Activated CD8-positive, alpha-beta T cell treated with anti-CD3 and anti-CD28 coated beads for 36 hours (primary cell): ENCODE data around the gene RDX. TPM values are rescaled to one million over a fixed set of nuclear protein-coding genes. Genes with fewer than 3 reads are reported as not detected.

Experiments
- ATAC-seq: fragments of 200-7000 bp; cut with Tn5 transposase; one replicate; pipeline ENCODE4 v1.10.0; 2021; ENCODE audit warnings: mild to moderate bottlenecking, moderate library complexity
- CTCF ChIA-PET: fragments of 350-600 bp; sonication (Branson Sonifier 250); formaldehyde crosslinking; loops from one replicate; lab custom pipeline; 2021; ENCODE audit warnings: antibody characterized with exemption; lab: Charles Lee
- POLR2A ChIA-PET: fragments of 350-600 bp; sonication (Branson Sonifier 250); formaldehyde crosslinking; loops from one replicate; lab custom pipeline; 2021; ENCODE audit warnings: antibody characterized with exemption; lab: Charles Lee
- DNase-seq: peaks from one replicate; pipeline ENCODE4 v3.0.0-alpha.2; 2020
- H3K27ac Mint-ChIP-seq: one replicate; pipeline ENCODE4 v1.8.0; 2021; ENCODE audit warnings: mild to moderate bottlenecking, mixed read lengths
- H3K27me3 Mint-ChIP-seq: one replicate; pipeline ENCODE4 v1.8.0; 2021; ENCODE audit warnings: mixed read lengths
- H3K36me3 Mint-ChIP-seq: one replicate; pipeline ENCODE4 v1.8.0; 2021; ENCODE audit warnings: low read depth, mixed read lengths
- H3K4me1 Mint-ChIP-seq: one replicate; pipeline ENCODE4 v1.8.0; 2021; ENCODE audit warnings: low read depth, mixed read lengths
- H3K4me3 Mint-ChIP-seq: one replicate; pipeline ENCODE4 v1.8.0; 2021; ENCODE audit warnings: mild to moderate bottlenecking, moderate library complexity, mixed read lengths
- H3K9me3 Mint-ChIP-seq: one replicate; pipeline ENCODE4 v1.8.0; 2021; ENCODE audit warnings: mixed read lengths
- intact Hi-C: fragments of 100-400 bp; cut with micrococcal nuclease; formaldehyde crosslinking; loops from one replicate; pipeline ENCODE4 v1.10.0; 2022
- total RNA-seq, 2 experiments: library from RNA; stranded (reverse); gene quantifications; one replicate each; pipeline ENCODE4 v1.2.3, GENCODE V29; 2021
- TF ChIP-seq, protein P1 (sequence below): fragments of 200-600 bp; IDR thresholded peaks from one replicate; pipeline ENCODE4 v1.8.0; 2022; ENCODE audit warnings: antibody characterized with exemption, mild to moderate bottlenecking

Gene RDX
- total RNA-seq, 2 experiments from 2014 or later = 37.8 to 41.2 TPM

DNA sequence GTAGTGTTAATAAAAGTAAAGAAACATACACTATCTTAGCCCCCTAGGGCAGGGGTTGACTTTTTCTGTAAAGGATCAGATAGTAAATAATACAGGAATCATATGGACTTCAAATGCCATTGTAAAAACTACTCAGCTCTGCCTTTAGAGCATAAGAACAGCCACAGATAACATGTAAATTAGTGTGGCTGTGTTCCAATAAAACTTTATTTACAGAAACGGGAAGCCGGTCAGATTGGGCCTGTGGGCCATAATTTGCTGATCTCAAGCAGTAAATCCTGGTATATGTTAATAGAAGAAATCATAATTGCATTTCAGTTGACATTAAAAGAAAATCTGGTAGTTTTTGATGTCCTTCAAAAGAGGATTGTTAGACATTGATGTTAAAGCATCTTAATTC is 126.7 kb downstream of the RDX start:
- TF ChIP-seq, protein P1, sequence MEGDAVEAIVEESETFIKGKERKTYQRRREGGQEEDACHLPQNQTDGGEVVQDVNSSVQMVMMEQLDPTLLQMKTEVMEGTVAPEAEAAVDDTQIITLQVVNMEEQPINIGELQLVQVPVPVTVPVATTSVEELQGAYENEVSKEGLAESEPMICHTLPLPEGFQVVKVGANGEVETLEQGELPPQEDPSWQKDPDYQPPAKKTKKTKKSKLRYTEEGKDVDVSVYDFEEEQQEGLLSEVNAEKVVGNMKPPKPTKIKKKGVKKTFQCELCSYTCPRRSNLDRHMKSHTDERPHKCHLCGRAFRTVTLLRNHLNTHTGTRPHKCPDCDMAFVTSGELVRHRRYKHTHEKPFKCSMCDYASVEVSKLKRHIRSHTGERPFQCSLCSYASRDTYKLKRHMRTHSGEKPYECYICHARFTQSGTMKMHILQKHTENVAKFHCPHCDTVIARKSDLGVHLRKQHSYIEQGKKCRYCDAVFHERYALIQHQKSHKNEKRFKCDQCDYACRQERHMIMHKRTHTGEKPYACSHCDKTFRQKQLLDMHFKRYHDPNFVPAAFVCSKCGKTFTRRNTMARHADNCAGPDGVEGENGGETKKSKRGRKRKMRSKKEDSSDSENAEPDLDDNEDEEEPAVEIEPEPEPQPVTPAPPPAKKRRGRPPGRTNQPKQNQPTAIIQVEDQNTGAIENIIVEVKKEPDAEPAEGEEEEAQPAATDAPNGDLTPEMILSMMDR = no peak
- no peaks in the 10 kb centered on the region for H3K36me3 Mint-ChIP-seq

DNA sequence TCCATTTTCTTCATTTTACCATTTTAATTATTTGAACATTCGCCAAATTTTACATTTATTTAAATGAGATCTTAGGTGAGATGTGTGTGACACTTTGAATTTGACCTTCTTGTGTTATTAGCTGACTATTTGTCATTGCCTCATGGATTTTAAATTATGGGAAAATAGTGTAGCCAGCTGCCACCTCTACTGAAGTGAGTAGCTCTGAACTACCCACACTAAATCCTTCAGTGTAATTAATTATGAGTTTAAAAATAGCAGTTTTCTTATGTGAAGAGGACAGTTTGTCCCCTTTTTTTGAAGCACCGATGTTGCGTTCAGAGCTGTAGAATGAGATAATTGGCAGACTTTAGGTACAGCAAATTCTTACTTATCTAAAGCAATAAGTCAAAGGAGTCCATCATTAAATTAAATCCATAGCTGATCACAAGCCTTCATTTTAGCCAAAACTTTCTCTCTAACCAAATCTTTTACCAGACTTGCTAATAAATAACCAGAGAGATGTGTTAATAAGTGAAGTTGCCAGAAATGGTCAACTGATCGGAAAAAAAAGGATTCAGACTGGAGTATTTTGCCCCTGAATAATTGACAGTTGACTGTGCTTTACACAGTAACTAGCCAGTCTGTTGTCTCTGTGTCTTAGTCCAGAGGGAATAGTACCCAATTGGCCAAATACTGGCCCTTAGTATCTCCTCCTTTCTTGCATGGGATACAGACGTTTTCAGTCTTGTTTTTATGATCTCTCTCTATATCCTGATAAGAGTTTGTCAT is 128.2 kb downstream of the RDX start:
- no peak for ATAC-seq
- DNase-seq = no peak
- no peak overlapping the region for H3K4me3 Mint-ChIP-seq
- intact Hi-C loops = no loop called here
- ChIA-PET CTCF (no interaction called here), POLR2A (no interaction called here)
- no peaks in the 10 kb centered on the region for H3K36me3 Mint-ChIP-seq
- TF ChIP-seq, protein P1 = no peak
- no peaks in the 10 kb centered on the region for H3K9me3 Mint-ChIP-seq
- no peaks in the 10 kb centered on the region for H3K4me1 Mint-ChIP-seq
- H3K27ac Mint-ChIP-seq = no peak overlapping the region
- H3K27me3 Mint-ChIP-seq = peaks cover 13% of the 10 kb centered on the region

More for the DNA sequence above, 126.7 kb downstream of the RDX start:
- Mint-ChIP-seq H3K4me1 (peaks cover 5% of the 10 kb centered on the region), H3K27me3 (peaks cover 14% of the 10 kb centered on the region), H3K4me3 (no peak overlapping the region), H3K27ac (no peak overlapping the region), H3K9me3 (no peaks in the 10 kb centered on the region)
- POLR2A ChIA-PET = no interaction called here
- DNase-seq = no peak
- intact Hi-C loops = loop anchor here (5.0 kb wide), 1 partner anchor 217 kb away; no protein-coding TSS in a partner anchor
- CTCF ChIA-PET = no interaction called here
- ATAC-seq = no peak

DNA sequence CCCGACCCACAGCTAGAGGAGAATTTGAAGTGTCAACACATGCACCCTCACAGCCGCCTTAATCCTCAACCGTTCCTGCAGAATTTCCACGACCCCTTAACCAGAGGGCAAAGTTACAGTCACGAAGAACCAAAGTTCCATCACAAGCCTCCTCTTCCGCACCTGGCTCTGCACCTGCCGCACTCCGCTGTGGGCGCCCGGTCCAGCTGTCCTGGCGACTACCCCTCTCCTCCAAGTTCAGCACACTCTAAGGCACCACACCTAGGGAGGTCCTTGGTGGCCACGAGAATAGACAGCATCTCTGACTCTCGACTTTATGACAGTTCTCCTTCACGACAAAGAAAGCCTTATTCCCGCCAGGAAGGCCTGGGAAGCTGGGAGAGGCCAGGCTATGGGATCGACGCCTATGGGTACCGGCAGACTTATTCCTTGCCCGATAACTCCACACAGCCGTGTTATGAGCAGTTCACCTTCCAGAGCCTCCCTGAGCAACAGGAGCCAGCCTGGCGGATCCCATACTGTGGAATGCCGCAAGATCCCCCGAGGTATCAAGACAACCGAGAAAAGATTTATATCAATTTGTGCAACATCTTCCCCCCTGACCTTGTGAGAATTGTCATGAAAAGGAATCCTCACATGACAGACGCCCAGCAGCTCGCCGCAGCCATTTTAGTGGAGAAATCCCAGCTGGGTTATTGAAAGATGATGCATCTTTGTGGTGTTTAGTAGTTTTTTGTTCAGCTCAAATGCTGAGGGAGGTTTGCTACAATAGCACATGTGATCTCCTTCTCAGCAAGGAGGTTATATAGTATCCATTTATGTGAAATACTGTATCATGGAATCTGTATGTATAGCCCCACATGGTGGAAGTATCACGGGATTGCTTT is 131.1 kb downstream of the RDX start:
- ATAC-seq = no peak
- TF ChIP-seq, protein P1 = no peak
- Mint-ChIP-seq H3K27ac (no peak overlapping the region), H3K9me3 (no peaks in the 10 kb centered on the region), H3K4me1 (no peaks in the 10 kb centered on the region), H3K36me3 (no peaks in the 10 kb centered on the region), H3K4me3 (no peak overlapping the region), H3K27me3 (no peaks in the 10 kb centered on the region)
- intact Hi-C loops = no loop called here
- no peak for DNase-seq
- CTCF ChIA-PET = interaction anchor here (1.6 to 1.9 kb wide), 2 partner anchors 9 to 15 kb away, joined by 4 to 13 read pairs; no protein-coding TSS in a partner anchor
- POLR2A ChIA-PET = no interaction called here

DNA sequence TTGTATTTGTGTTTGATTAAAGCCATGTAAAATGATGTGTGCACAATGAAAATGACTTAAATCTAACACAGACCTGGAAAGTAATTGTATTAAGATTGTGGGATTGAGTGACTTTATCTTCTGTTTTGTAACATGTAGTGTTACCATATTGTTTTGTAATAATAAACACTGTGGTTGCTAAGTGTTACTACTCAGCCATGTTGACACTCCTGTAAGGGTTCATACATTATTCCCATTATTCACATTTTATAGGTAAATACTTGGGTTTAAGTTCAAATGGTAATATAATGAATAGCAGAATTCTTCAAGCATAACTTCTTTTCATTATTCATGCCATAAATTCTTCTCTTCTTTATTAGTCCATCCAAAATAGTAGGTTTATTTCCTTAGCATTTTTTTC is 134.2 kb downstream of the RDX start:
- Mint-ChIP-seq H3K4me1 (no peaks in the 10 kb centered on the region), H3K27ac (no peak overlapping the region), H3K27me3 (no peaks in the 10 kb centered on the region), H3K36me3 (no peaks in the 10 kb centered on the region), H3K4me3 (no peak overlapping the region), H3K9me3 (no peaks in the 10 kb centered on the region)
- intact Hi-C loops = no loop called here
- ChIA-PET POLR2A (no interaction called here), CTCF (interaction anchor here (1.4 kb wide), 1 partner anchor 10 kb away, joined by 3 read pairs; no protein-coding TSS in a partner anchor)
- ATAC-seq (no peak), DNase-seq (no peak)
- TF ChIP-seq, protein P1 = no peak
